ENCODE measurements around the gene USP9Y.
"Not testable (repeated sequence)": the region's sequence is repeated elsewhere in the genome, so short reads cannot be mapped to it uniquely, and the experiment has no call there.

DNA sequence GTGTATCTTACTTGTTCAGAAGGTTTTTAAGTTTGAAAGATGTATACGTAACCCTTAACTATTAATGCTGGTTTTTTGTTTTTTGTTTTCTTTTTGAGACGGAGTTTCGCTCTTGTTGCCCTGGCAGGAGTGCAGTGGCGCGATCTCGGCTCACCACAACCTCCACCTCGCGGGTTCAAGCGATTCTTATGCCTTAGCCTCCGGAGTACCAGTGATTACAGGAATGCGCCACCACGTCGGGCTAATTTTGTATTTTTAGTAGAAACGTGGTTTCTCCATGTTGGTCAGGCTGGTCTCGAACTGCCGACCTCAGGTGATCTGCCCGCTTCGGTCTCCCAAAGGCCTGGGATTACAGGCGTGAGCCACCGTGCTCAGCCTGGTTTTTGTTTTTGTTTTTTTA lies 37.2 kb upstream of the USP9Y start:
- not testable (repeated sequence) for TF ChIP-seq BACH2 (CRISPR knock-in tag; IDR thresholded peaks at IDR 0.05; ENCODE audit: borderline replicate concordance); ZC3H10 (CRISPR knock-in tag; IDR thresholded peaks at IDR 0.05); ZNF565 (CRISPR knock-in tag; conservative IDR thresholded peaks at IDR 0.05; ENCODE audit: low read depth); GLIS3 (CRISPR knock-in tag; IDR thresholded peaks at IDR 0.05); CSDC2 (CRISPR knock-in tag; IDR thresholded peaks at IDR 0.05); ARNTL (CRISPR knock-in tag; IDR thresholded peaks at IDR 0.05; ENCODE audit: borderline replicate concordance, low read depth); ZFP30 (CRISPR knock-in tag; IDR thresholded peaks at IDR 0.05); RARB (CRISPR knock-in tag; IDR thresholded peaks at IDR 0.05); POU6F1 (CRISPR knock-in tag; IDR thresholded peaks at IDR 0.05; ENCODE audit: borderline replicate concordance, low read depth); CREB5 (CRISPR knock-in tag; IDR thresholded peaks at IDR 0.05; ENCODE audit: low read depth); ZNF8 (CRISPR knock-in tag; IDR thresholded peaks at IDR 0.05); ZFP3 (CRISPR knock-in tag; IDR thresholded peaks at IDR 0.05)
- TF ChIP-seq, protein P1, sequence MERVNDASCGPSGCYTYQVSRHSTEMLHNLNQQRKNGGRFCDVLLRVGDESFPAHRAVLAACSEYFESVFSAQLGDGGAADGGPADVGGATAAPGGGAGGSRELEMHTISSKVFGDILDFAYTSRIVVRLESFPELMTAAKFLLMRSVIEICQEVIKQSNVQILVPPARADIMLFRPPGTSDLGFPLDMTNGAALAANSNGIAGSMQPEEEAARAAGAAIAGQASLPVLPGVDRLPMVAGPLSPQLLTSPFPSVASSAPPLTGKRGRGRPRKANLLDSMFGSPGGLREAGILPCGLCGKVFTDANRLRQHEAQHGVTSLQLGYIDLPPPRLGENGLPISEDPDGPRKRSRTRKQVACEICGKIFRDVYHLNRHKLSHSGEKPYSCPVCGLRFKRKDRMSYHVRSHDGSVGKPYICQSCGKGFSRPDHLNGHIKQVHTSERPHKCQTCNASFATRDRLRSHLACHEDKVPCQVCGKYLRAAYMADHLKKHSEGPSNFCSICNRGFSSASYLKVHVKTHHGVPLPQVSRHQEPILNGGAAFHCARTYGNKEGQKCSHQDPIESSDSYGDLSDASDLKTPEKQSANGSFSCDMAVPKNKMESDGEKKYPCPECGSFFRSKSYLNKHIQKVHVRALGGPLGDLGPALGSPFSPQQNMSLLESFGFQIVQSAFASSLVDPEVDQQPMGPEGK (CRISPR knock-in tag; IDR thresholded peaks at IDR 0.05; ENCODE audit: borderline replicate concordance) = not testable (repeated sequence)

Measured in SK-N-SH treated with all-trans-retinoic acid at 6 μM for 48 hours (cell line).